ENCODE data around the gene SPARC. TPM values are rescaled to one million over a fixed set of nuclear protein-coding genes. Genes with fewer than 3 reads are reported as not detected.

SPARC gene
- total RNA-seq, 1 donor from 2014 or later, result not detected

- no peak for DNase-seq (ENCODE audit: low spot score)
- Mint-ChIP-seq H3K36me3 (ENCODE audit: low read depth) (no peaks in the 10 kb centered on the region), H3K27ac (no peak overlapping the region), H3K4me3 (no peak overlapping the region), H3K27me3 (ENCODE audit: insufficient read depth) (peaks cover 13% of the 10 kb centered on the region), H3K9me3 (no peaks in the 10 kb centered on the region), H3K4me1 (ENCODE audit: low read depth) (no peaks in the 10 kb centered on the region)
- intact Hi-C loops (cut with micrococcal nuclease), result no loop called here
Measured at GRCh38 chr5:151632941-151633340, 53.8 kb downstream of the SPARC start.

- Mint-ChIP-seq H3K4me1 (ENCODE audit: low read depth) (no peaks in the 10 kb centered on the region), H3K4me3 (no peak overlapping the region), H3K9me3 (no peaks in the 10 kb centered on the region), H3K36me3 (ENCODE audit: low read depth) (no peaks in the 10 kb centered on the region), H3K27me3 (ENCODE audit: insufficient read depth) (peaks cover 10% of the 10 kb centered on the region), H3K27ac (no peak overlapping the region)
- no peak for DNase-seq (ENCODE audit: low spot score)
- intact Hi-C loops (cut with micrococcal nuclease), result no loop called here
Measured at GRCh38 chr5:151632524-151632923, 54.2 kb downstream of the SPARC start.

DNA sequence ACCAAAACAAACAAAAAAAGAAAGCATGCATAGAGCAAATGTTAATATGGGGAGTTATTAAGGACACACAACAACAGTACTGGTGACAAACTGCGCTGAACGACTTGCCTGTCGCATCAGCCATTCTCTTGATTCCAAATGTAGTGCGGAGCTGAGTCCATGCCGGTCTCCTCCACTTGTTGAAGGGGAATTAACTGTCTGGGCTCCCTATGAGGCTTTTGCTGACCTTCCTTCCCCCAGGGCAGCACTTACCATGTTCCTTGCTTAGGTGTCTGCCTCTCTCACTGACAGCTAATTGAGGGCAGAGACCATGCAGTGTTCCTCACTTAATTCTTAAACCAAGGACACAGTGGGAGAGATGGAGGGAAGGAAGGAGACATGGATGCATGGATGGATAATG lies 54.8 kb downstream of the SPARC start:
- H3K27me3 Mint-ChIP-seq (ENCODE audit: insufficient read depth), result peaks cover 10% of the 10 kb centered on the region
- no peak overlapping the region for H3K27ac Mint-ChIP-seq
- no peaks in the 10 kb centered on the region for H3K36me3 Mint-ChIP-seq (ENCODE audit: low read depth)
- H3K4me1 Mint-ChIP-seq (ENCODE audit: low read depth), result no peaks in the 10 kb centered on the region
- intact Hi-C loops (cut with micrococcal nuclease), result no loop called here
- H3K4me3 Mint-ChIP-seq, result no peak overlapping the region
- no peak for DNase-seq (ENCODE audit: low spot score)
- no peaks in the 10 kb centered on the region for H3K9me3 Mint-ChIP-seq

DNA sequence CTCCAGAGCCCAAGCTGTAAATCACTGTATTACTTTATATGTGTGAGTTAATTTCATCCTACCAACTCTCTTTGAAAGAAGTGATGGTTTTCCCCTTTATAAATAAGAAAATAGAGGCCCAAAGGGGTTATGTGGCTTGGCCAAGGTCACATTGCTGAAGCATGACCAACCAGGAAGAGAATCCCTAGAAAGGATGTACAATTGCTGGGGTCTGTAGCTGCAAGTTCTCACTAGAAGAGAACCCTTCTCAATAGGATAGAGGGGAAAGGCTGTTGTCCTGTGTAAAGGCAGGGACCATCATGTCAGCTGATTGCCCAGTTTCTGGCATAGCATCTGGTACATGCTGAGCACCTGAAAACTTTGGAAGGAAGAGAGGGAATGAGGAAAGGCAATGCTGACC lies 56.6 kb downstream of the SPARC start:
- H3K27ac Mint-ChIP-seq, result no peak overlapping the region
- DNase-seq (ENCODE audit: low spot score), result no peak
- intact Hi-C loops (cut with micrococcal nuclease), result no loop called here
- peaks cover 3% of the 10 kb centered on the region for H3K27me3 Mint-ChIP-seq (ENCODE audit: insufficient read depth)
- no peaks in the 10 kb centered on the region for H3K36me3 Mint-ChIP-seq (ENCODE audit: low read depth)
- H3K4me1 Mint-ChIP-seq (ENCODE audit: low read depth), result no peaks in the 10 kb centered on the region
- no peaks in the 10 kb centered on the region for H3K9me3 Mint-ChIP-seq
- H3K4me3 Mint-ChIP-seq, result no peak overlapping the region

DNA sequence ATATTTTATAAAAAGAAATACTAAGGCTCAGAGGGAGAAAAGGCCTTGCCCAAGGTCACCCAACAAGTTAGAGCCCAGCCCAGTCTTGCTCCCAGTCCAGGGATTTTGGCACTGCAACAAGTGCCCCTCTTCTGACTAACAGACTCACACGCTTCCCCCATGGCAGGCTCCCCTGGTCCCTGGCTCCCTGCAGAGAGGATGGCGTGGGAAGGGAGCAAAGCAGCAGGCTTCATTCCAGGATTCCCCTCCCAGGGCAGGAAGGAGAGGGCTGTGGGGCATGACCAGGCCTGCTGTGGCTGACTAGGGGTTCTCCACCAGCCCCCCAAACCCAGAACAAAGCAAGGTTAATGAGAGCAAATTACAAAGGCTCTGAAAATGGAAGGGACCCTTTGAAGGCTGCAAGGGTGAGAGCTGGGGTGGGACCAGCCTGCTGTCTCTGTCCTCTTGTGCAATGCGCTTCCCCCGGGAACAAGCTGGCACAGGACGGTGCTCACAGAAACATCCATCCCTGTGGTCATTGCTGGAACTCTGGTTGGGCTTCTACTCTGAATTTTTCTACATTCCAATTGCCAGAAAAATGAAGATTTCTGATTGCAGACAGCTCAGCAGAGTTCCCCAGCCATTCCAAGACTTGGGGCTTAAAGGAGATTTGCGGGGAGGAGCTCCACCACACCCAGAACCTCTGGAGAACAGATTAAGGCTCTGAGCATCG lies 58.4 kb downstream of the SPARC start:
- no peak for DNase-seq (ENCODE audit: low spot score)
- no peak overlapping the region for H3K4me3 Mint-ChIP-seq
- intact Hi-C loops (cut with micrococcal nuclease), result no loop called here
- no peak overlapping the region for H3K27ac Mint-ChIP-seq
- H3K27me3 Mint-ChIP-seq (ENCODE audit: insufficient read depth), result no peaks in the 10 kb centered on the region
- H3K4me1 Mint-ChIP-seq (ENCODE audit: low read depth), result no peaks in the 10 kb centered on the region
- H3K36me3 Mint-ChIP-seq (ENCODE audit: low read depth), result no peaks in the 10 kb centered on the region
- no peaks in the 10 kb centered on the region for H3K9me3 Mint-ChIP-seq

DNA sequence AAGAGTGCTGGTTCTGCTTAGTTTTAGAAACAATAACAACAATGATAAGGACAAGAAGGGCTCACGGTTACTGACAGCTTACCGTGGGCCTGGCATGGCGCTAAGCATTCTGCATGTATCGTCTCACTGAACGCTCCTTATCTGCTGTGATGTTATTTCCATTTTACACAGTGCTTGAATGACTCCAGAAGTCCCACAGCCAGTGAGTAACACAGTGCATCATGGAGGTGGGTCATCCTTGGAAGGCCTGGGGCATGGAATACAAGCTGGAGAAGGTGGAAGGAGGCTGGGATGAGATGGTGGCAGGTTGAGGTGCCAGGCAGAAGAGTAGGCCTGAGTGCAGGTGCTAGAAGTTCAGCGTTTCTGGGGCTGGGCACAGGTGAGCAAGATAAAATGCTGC lies 59.1 kb downstream of the SPARC start:
- Mint-ChIP-seq H3K9me3 (no peaks in the 10 kb centered on the region), H3K27ac (no peak overlapping the region), H3K4me3 (no peak overlapping the region), H3K36me3 (ENCODE audit: low read depth) (no peaks in the 10 kb centered on the region), H3K27me3 (ENCODE audit: insufficient read depth) (no peaks in the 10 kb centered on the region), H3K4me1 (ENCODE audit: low read depth) (no peaks in the 10 kb centered on the region)
- intact Hi-C loops (cut with micrococcal nuclease), result no loop called here
- DNase-seq (ENCODE audit: low spot score), result no peak

- H3K27ac Mint-ChIP-seq, result no peak overlapping the region
- intact Hi-C loops (cut with micrococcal nuclease), result no loop called here
- H3K4me1 Mint-ChIP-seq (ENCODE audit: low read depth), result no peaks in the 10 kb centered on the region
- H3K27me3 Mint-ChIP-seq (ENCODE audit: insufficient read depth), result peaks cover 2% of the 10 kb centered on the region
- H3K36me3 Mint-ChIP-seq (ENCODE audit: low read depth), result no peaks in the 10 kb centered on the region
- H3K4me3 Mint-ChIP-seq, result no peak overlapping the region
- no peak for DNase-seq (ENCODE audit: low spot score)
- H3K9me3 Mint-ChIP-seq, result no peaks in the 10 kb centered on the region
Measured at GRCh38 chr5:151625285-151625684, 61.4 kb downstream of the SPARC start.

DNA sequence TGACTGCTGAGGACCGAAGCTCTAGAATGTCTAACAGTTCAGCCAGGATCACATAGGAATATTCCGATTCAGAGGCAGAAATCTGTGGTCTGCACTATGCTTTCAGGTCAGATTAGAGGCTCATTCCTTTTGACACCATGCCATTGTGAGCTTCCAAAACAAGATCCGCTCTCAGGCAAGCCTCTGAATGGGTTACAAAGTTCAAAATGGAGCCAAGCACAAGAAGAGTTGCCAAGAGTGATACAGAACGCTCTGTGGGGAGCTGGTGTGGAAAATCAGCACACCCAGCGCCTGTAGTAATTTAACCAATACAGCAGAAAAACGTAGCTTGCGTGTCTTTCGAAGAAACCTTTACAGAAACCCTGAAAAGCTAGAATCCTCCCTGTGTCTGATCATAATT lies 62.2 kb downstream of the SPARC start:
- no peak for DNase-seq (ENCODE audit: low spot score)
- Mint-ChIP-seq H3K36me3 (ENCODE audit: low read depth) (no peaks in the 10 kb centered on the region), H3K27ac (no peak overlapping the region), H3K9me3 (no peaks in the 10 kb centered on the region), H3K27me3 (ENCODE audit: insufficient read depth) (peaks cover 2% of the 10 kb centered on the region), H3K4me3 (no peak overlapping the region), H3K4me1 (ENCODE audit: low read depth) (no peaks in the 10 kb centered on the region)
- intact Hi-C loops (cut with micrococcal nuclease), result no loop called here

DNA sequence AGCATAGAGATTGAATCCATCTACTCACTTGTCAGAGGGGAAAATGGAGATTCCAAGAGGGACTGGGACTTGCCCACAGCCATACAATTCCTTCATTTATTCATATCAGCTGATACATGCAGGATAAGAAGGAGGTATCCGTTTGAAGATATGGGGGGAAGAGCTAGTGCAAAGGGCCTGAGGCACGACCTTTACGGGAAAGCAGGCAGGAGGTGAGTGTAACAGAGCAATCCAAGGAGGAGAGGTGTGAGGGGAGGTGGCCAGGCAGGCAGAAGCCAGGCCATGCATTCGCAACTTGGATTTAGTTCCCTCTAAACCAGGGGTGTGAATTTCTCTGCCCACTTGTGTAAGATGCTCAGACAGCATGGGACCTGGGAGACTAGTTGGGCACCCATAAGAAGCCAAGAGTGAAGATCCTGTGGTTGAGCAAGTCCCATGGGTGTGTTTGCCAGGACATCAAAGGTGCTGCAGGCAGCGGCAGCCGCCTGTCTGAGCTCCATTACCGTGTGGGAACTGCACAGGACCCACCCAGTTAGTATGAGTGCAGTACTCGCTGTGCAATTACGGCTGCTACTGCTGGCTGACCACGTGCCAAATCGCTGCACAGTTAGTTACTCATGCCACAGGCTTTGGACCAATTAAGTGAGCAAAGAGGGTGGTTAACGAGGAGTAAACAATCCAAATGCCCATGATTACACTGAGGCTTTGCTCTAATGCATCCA lies 64.2 kb downstream of the SPARC start:
- no peak overlapping the region for H3K27ac Mint-ChIP-seq
- no peaks in the 10 kb centered on the region for H3K36me3 Mint-ChIP-seq (ENCODE audit: low read depth)
- H3K4me3 Mint-ChIP-seq, result no peak overlapping the region
- DNase-seq (ENCODE audit: low spot score), result no peak
- no peaks in the 10 kb centered on the region for H3K9me3 Mint-ChIP-seq
- no peaks in the 10 kb centered on the region for H3K4me1 Mint-ChIP-seq (ENCODE audit: low read depth)
- intact Hi-C loops (cut with micrococcal nuclease), result no loop called here
- H3K27me3 Mint-ChIP-seq (ENCODE audit: insufficient read depth), result peaks cover 2% of the 10 kb centered on the region

DNA sequence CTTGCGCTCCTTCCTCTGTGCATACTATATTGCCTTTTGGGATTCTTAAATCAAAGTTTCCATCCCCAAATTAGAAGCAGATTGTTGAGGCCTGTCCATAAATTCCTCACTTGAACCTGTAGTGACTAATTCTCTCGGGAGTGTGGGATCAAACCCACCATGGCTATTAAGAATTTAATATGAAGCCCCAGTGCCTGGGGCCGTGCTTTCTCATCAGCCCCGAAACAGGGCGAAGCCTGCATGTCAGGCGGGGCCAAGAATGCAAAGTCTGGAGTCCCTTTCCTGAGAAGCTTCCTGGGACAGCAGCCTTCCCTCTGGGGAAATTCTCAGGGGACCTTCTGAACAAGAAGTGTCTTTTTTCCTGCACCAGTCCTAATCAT lies 66.3 kb downstream of the SPARC start:
- H3K36me3 Mint-ChIP-seq (ENCODE audit: low read depth), result no peaks in the 10 kb centered on the region
- no peaks in the 10 kb centered on the region for H3K9me3 Mint-ChIP-seq
- intact Hi-C loops (cut with micrococcal nuclease), result no loop called here
- no peaks in the 10 kb centered on the region for H3K4me1 Mint-ChIP-seq (ENCODE audit: low read depth)
- H3K4me3 Mint-ChIP-seq, result no peak overlapping the region
- DNase-seq (ENCODE audit: low spot score), result no peak
- no peak overlapping the region for H3K27ac Mint-ChIP-seq
- peaks cover 2% of the 10 kb centered on the region for H3K27me3 Mint-ChIP-seq (ENCODE audit: insufficient read depth)

DNA sequence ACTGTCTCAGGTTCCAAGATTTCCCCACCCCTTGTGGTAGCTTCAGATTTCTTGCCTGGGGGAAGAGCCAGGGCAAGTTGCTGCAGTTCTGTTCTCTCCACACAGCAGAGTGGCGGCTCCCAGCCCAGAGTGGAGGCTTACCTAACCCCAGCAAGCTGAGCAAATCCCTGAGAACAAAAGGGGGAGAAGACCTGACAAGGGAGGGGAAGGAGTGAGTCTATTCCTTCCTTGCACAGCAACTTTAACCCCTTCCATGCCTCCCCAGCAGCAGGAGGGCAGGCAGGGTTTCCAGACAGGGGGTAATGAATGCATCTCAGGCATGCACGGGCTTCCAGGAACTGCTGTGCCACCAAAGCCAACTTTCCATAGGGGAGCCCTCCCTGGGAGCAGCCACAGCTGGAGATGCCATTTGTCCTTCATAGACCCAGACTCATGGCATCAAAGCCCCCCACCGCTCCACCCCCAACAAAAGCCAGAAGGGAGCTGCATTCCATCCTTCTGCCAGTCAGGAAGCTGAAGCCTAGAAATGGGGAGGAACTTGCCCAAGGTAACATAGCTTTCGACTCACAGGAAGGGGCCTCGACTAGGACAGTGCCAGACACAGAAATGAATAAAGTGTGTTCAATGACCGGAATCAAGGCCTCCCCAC lies 66.8 kb downstream of the SPARC start:
- Mint-ChIP-seq H3K4me3 (no peak overlapping the region), H3K27ac (no peak overlapping the region), H3K27me3 (ENCODE audit: insufficient read depth) (peaks cover 2% of the 10 kb centered on the region), H3K4me1 (ENCODE audit: low read depth) (no peaks in the 10 kb centered on the region), H3K36me3 (ENCODE audit: low read depth) (no peaks in the 10 kb centered on the region), H3K9me3 (no peaks in the 10 kb centered on the region)
- no peak for DNase-seq (ENCODE audit: low spot score)
- intact Hi-C loops (cut with micrococcal nuclease), result no loop called here

DNA sequence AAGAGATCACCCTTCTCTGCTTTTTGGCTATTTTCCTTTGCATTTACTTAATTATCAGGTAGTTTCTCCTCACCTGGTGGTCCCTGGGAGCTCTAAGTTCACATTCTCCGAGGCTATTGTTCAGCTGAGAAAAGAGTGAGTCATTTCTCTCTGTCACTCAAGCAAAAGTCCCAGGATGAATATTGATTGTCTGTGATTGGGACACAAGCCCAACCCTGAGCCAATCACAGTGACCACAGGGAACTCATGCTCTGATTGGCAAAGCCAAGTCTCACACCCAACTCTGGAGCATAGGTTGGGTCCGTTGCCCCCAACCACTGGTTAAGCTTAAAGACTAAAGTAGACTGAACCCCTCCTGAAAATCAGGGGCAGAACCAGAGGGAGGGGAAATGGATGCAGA lies 67.8 kb downstream of the SPARC start:
- H3K36me3 Mint-ChIP-seq (ENCODE audit: low read depth), result no peaks in the 10 kb centered on the region

More for the DNA sequence above, 67.8 kb downstream of the SPARC start:
- Mint-ChIP-seq H3K9me3 (no peaks in the 10 kb centered on the region), H3K4me3 (no peak overlapping the region), H3K4me1 (ENCODE audit: low read depth) (no peaks in the 10 kb centered on the region), H3K27ac (no peak overlapping the region), H3K27me3 (ENCODE audit: insufficient read depth) (peaks cover 3% of the 10 kb centered on the region)
- no peak for DNase-seq (ENCODE audit: low spot score)
- intact Hi-C loops (cut with micrococcal nuclease), result no loop called here
